Panc1 (cell line): ENCODE measurements around the gene SCNM1. TPM values are rescaled to one million over a fixed set of nuclear protein-coding genes. Genes with fewer than 3 reads are reported as not detected.

Experiments
- ATAC-seq: fragments of 200-7000 bp; cut with Tn5 transposase; 2 replicates; pipeline ENCODE4 v1.9.1; 2020; ENCODE audit warnings: mild to moderate bottlenecking, moderate library complexity
- BruUV-seq: library from RNA; stranded (reverse); fragments of 400-500 nt; replicated peaks from 2 replicates; lab custom pipeline; 2021; lab: Mats Ljungman, UMichigan
- CTCF ChIA-PET: fragments of 300-600 bp; sonication (Branson Sonifier 250); formaldehyde crosslinking; loops from one replicate; lab custom pipeline; 2022; ENCODE audit warnings: antibody characterized with exemption; lab: Charles Lee
- POLR2A ChIA-PET: fragments of 300-600 bp; sonication (Branson Sonifier 250); formaldehyde crosslinking; loops from one replicate; lab custom pipeline; 2022; ENCODE audit warnings: antibody characterized with exemption; lab: Charles Lee
- DNase-seq: peaks from one replicate; pipeline ENCODE4 v3.0.0-alpha.2; 2010; ENCODE audit warnings: low read depth, low spot score
- H3K27ac ChIP-seq: 2 replicates; pipeline ENCODE4 v1.5.1; 2011; ENCODE audit warnings: mild to moderate bottlenecking, low read length, inconsistent platforms
- H3K27me3 ChIP-seq: fragments of 200-500 bp; sonication (Bioruptor generic); 2 replicates; pipeline ENCODE4 v1.6.0; 2014; ENCODE audit warnings: low read length, inconsistent platforms; ENCODE audit not compliant: control insufficient read depth, insufficient read depth
- H3K36me3 ChIP-seq: fragments of 200-500 bp; sonication (Bioruptor generic); 2 replicates; pipeline ENCODE4 v1.5.1; 2014; ENCODE audit warnings: inconsistent platforms, mild to moderate bottlenecking, low read length, moderate library complexity; ENCODE audit not compliant: control insufficient read depth, insufficient read depth
- H3K4me1 ChIP-seq: 2 replicates; pipeline ENCODE4 v1.5.1; 2011; ENCODE audit warnings: inconsistent platforms, mild to moderate bottlenecking, low read length, moderate library complexity; ENCODE audit not compliant: control insufficient read depth, insufficient read depth
- H3K4me3 ChIP-seq, 2 experiments: 2 replicates each; pipeline ENCODE4 v1.5.1; 2011 to 2012; ENCODE audit warnings: low read depth in 2 of 2, low read length in 2 of 2, mild to moderate bottlenecking in 2 of 2, inconsistent platforms in 1 of 2, moderate library complexity in 1 of 2
- H3K9me3 ChIP-seq: fragments of 200-500 bp; sonication (Bioruptor generic); 2 replicates; pipeline ENCODE4 v1.5.1; 2014; ENCODE audit warnings: low read depth, mild to moderate bottlenecking, inconsistent platforms, low read length, moderate library complexity; ENCODE audit not compliant: control insufficient read depth, insufficient read depth
- CTCF ChIP-seq: fragments of 450-650 bp; IDR thresholded peaks from 2 replicates; pipeline ENCODE4 v1.5.1; 2017; ENCODE audit warnings: mild to moderate bottlenecking
- POLR2AphosphoS5 ChIP-seq: IDR thresholded peaks from 2 replicates; pipeline ENCODE4 v1.6.1; 2012; ENCODE audit warnings: mild to moderate bottlenecking, low read depth, low read length, moderate library complexity
- REST ChIP-seq, 2 experiments: IDR thresholded peaks; 2 replicates each; pipeline ENCODE4 v1.6.1; 2011 to 2012; ENCODE audit warnings: low read depth in 2 of 2, control low read depth in 1 of 2, low read length in 1 of 2, mild to moderate bottlenecking in 1 of 2, moderate library complexity in 1 of 2; ENCODE audit not compliant: insufficient read depth in 1 of 2
- SIN3A ChIP-seq: IDR thresholded peaks from 2 replicates; pipeline ENCODE4 v1.6.1; 2012; ENCODE audit warnings: low read depth, mild to moderate bottlenecking, low read length, moderate library complexity, borderline replicate concordance; ENCODE audit not compliant: insufficient read depth
- TCF7L2 ChIP-seq: IDR thresholded peaks from 2 replicates; pipeline ENCODE4 v1.6.1; 2011; ENCODE audit warnings: mild to moderate bottlenecking, low read depth, low read length, inconsistent platforms
- in situ Hi-C: cut with HindIII; loops from 2 replicates; pipeline ENCODE4 v1.10.0; 2016; ENCODE audit warnings: low sequenced_read_pairs, low pct_unique_long_range_greater_than_20kb
- intact Hi-C: fragments of 100-400 bp; cut with micrococcal nuclease; formaldehyde crosslinking; loops from one replicate; pipeline ENCODE4 v1.10.0; 2022; ENCODE audit not compliant: unreplicated experiment
- total RNA-seq: library from RNA; stranded (reverse); gene quantifications from one replicate; pipeline ENCODE4 v1.2.1, GENCODE V29; 2021; ENCODE audit not compliant: unreplicated experiment

Gene SCNM1
- total RNA-seq, 1 experiment from 2014 or later: 36.5 TPM

GRCh38 chr1:151135433-151136385 is 30.2 kb upstream of the SCNM1 start:
- intact Hi-C loops (no loop called here), in situ Hi-C loops (no loop called here)
- TF ChIP-seq CTCF: no peak
- no peak for TF ChIP-seq TCF7L2
- no peak for TF ChIP-seq POLR2AphosphoS5
- TF ChIP-seq SIN3A: no peak
- POLR2A ChIA-PET: no interaction called here
- no peaks in the 10 kb centered on the region for H3K27me3 ChIP-seq
- BruUV-seq: no TSS peak
- no peaks in the 10 kb centered on the region for H3K9me3 ChIP-seq
- ATAC-seq: no peak
- no peak for DNase-seq
- no peaks in the 10 kb centered on the region for H3K36me3 ChIP-seq
- CTCF ChIA-PET: no interaction called here
- no peak overlapping the region for H3K27ac ChIP-seq
- no peak overlapping the region for H3K4me3 ChIP-seq
- H3K4me1 ChIP-seq: no peaks in the 10 kb centered on the region

- no peak for TF ChIP-seq REST (IDR thresholded peaks at IDR 0.05; ENCODE audit: insufficient read depth in 1 of 2, low read depth in 2 of 2, low read length in 1 of 2)
- TF ChIP-seq POLR2AphosphoS5: no peak
- no peak for TF ChIP-seq CTCF
- TF ChIP-seq SIN3A: no peak
- no peak for TF ChIP-seq TCF7L2
- H3K27ac ChIP-seq: no peak overlapping the region
- in situ Hi-C loops (no loop called here), intact Hi-C loops (no loop called here)
- no peak overlapping the region for H3K4me3 ChIP-seq
- ChIA-PET CTCF (no interaction called here), POLR2A (no interaction called here)
- no peak for DNase-seq
- no peak for ATAC-seq
- no TSS peak for BruUV-seq
- H3K9me3 ChIP-seq: no peaks in the 10 kb centered on the region
- H3K36me3 ChIP-seq: no peaks in the 10 kb centered on the region
- H3K27me3 ChIP-seq: no peaks in the 10 kb centered on the region
- H3K4me1 ChIP-seq: no peaks in the 10 kb centered on the region
Measured at GRCh38 chr1:151137789-151138188, 28.2 kb upstream of the SCNM1 start.
